Activated naive CD4-positive, alpha-beta T cell treated with anti-CD3 and anti-CD28 coated beads, Interleukin-2, amount 50 U/mL, for 72 hours (primary cell): Measurements from ENCODE around the gene GPR146. TPM values are rescaled to one million over a fixed set of nuclear protein-coding genes. Genes with fewer than 3 reads are reported as not detected.
A peak's percentile ranks its signal among the peaks of the same experiment; 100 is the strongest.
"Not testable (repeated sequence)": the region's sequence is repeated elsewhere in the genome, so short reads cannot be mapped to it uniquely, and the experiment has no call there.

Experiments used
- ATAC-seq, 2 donors: fragments of 150-1000 bp; cut with Tn5 transposase; 2 replicates each; pipeline ENCODE4 v1.10.0; 2021; ENCODE audit warnings: mild to moderate bottlenecking in 2 of 2, moderate library complexity in 2 of 2
- DNase-seq, 2 donors: peaks; one replicate each; pipeline ENCODE4 v3.0.0; 2021 to 2022; ENCODE audit warnings: low spot score in 2 of 2
- H3K27ac Mint-ChIP-seq, 2 donors: one replicate each; pipeline ENCODE4 v1.8.0; 2022; ENCODE audit warnings: mild to moderate bottlenecking in 2 of 2, mixed read lengths in 2 of 2
- H3K36me3 Mint-ChIP-seq, 2 donors: one replicate each; pipeline ENCODE4 v1.8.0; 2022; ENCODE audit warnings: mixed read lengths in 2 of 2
- H3K9me3 Mint-ChIP-seq, 2 donors: one replicate each; pipeline ENCODE4 v1.8.0; 2022; ENCODE audit warnings: mixed read lengths in 2 of 2
- total RNA-seq, 2 donors: library from RNA; stranded (reverse); gene quantifications; one replicate each; pipeline ENCODE4 v1.2.3, GENCODE V29; 2022

The GPR146 gene
- total RNA-seq, 2 donors from 2014 or later: 1.6 to 9.3 TPM

DNA sequence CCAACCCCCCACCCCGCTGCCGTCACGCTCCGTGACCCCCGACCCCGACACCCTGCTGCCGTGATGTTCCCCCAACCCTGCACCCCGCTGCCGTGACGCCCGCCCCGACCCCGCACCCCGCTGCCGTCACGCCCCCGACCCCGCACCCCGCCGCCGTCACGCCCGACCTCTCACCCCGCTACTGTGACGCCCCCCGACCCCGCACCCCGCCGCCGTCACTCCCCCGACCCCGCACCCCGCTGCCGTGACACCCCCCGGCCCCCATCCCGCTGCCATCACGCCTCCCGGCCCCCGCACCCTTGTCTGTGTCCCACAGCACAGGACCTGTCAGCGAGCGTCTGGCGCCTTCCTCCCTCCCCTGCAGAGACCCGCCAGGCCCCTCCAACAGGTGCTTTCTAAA lies 29.7 kb downstream of the GPR146 start:
- peak overlapping the region in 1 of 2 donors; percentile 39 for H3K27ac Mint-ChIP-seq
- DNase-seq, ATAC-seq, H3K9me3 Mint-ChIP-seq, H3K36me3 Mint-ChIP-seq: not testable (repeated sequence)

DNA sequence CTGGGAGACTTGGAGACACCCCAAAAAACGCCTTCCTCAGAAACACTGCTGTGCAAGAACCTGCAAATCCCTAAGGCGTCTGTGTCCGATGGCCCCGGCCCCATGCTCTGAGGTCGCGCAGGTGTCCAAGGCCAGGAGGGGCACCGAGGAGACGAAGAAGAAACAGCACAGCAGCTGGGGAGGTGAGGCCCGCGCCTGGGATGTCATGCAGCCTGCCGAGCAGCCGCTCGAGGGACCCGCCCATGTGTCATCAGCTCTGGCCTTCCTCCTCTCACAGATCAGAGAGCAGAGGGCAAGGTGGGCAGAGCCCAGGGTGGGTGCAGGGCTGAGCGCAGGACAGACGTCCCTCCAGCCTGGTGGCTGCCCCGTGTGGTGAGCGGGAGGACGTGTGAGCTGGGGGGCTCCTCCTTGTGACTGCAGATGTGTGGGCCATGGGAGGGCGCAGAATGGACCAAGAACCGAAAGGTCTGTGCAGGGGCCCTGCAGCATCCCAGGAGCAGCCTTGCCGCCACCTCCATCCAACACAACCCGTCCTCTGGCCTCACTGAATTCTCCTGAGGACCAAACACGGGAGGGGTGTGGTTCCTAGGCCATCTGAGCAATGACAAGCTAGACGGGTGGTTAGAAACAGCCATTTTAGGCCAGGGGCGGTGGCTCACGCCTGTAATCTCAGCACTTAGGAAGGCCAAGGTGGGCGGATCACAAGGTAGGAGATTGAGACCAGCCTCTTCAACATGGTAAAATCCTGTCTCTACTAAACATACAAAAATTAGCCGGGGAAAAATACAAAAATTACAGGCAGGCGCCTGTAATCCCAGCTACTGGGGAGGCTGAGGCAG lies 30.5 kb downstream of the GPR146 start:
- ATAC-seq (no peak), DNase-seq (no peak)
- no peak overlapping the region for H3K27ac Mint-ChIP-seq
- no peaks in the 10 kb centered on the region for H3K36me3 Mint-ChIP-seq
- no peaks in the 10 kb centered on the region for H3K9me3 Mint-ChIP-seq

DNA sequence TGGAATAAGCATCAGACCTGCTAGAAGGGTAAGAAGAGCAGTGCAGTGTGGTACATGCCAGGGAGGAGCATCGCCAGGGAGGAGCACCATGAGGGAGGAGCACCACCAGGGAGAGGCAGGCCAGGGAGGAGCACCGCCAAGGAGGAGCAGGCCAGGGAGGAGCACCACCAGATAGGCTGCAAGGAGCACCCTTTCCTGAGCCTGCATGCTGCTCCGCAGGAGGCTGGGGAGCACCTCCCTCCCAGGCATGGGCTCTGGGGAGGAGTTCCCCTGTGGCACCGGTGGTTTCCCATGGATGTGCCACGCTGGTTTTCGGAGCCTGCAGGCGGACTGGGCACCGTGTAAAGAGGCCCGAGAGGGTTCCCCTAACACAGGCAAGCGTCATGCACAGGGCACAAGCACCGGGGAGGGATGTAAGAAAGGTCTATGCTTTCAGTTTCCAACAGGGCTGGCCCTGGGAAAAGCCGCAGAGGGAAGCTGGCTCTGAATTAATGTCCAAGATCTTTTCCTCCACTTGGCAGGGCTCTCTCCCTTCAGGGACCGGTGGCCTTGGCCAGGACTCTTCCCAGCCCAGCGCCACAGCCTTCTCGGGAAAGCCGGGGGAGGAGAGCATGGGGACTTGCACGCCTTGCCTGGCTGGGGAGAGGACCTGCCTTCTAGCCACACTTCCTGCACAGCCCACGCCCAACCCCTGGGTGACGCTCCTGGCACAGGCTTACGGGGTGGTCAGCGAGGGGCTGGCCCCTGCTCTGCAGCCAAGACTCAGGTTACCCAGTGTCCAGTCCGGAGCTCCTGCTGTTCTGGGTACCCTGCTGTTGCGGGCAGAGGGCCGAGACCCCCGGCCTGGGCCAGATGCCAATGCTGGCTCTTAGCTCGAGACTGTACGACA lies 32.1 kb downstream of the GPR146 start:
- Mint-ChIP-seq H3K27ac (peak overlapping the region in 1 of 2 donors; percentile 33), H3K9me3 (no peaks in the 10 kb centered on the region), H3K36me3 (no peaks in the 10 kb centered on the region)
- DNase-seq: no peak
- no peak for ATAC-seq

DNA sequence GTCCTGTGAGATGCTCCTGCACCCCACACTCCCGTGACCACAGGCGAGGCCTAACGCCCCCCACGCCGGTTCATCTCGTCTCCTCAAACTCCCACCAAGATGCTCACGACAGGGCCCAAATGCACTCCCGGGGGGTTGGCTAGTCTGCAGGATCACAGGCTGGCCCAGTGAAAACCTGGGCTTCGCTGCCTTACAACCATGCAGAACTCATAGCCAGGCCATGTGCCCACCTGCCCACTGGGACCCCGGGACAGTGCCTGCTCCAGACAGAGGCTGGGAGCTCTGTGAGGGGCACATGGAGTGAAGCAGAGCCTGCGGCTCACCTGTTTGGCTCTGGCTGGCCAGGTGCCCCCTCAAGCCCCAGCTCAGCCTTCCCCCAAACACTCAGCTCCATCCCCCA lies 34.2 kb downstream of the GPR146 start:
- DNase-seq (no peak), ATAC-seq (no peak)
- H3K9me3 Mint-ChIP-seq: no peaks in the 10 kb centered on the region
- no peak overlapping the region for H3K27ac Mint-ChIP-seq
- no peaks in the 10 kb centered on the region for H3K36me3 Mint-ChIP-seq

DNA sequence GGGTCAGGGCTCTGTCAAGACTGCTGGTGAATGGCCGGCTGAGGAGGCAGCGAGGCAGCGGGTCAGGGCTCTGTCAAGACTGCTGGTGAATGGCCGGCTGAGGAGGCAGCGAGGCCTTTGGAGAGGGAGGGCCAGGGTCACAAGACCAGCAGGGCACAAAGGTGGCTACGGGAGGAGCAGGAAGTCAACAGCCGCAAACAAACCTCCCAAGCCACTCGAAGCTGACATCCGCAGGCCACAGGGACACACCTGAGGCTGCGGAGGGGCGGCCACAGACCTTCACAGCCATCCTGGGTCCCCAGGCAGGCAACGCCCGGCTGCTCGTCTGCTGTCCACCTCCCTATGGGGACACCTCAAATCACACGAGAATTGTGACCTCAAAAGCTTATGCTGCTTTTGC lies 34.6 kb downstream of the GPR146 start:
- DNase-seq (no peak), ATAC-seq (no peak)
- Mint-ChIP-seq H3K27ac (no peak overlapping the region), H3K36me3 (no peaks in the 10 kb centered on the region), H3K9me3 (no peaks in the 10 kb centered on the region)

DNA sequence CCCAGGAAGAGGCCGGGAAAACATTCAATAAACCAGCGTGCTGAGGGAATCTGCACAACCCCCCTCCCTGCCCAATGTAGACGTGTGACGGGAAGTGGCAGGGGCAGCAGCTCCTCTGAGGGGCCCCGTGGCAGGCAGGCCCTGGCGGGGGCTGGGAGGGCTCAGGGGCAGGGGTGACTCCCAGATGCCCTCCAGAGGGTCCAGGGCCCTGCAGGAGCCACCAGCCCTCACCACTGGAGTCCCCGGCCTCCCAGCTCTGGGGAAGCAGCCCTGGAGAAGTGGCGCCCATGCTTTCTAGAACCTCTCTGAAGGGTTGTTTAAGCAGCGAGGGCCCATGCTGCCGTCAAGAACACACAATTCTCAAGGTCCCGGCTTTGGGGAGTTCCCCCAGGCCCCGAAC lies 35.2 kb downstream of the GPR146 start:
- no peak for ATAC-seq
- Mint-ChIP-seq H3K9me3 (no peaks in the 10 kb centered on the region), H3K36me3 (no peaks in the 10 kb centered on the region), H3K27ac (no peak overlapping the region)
- DNase-seq: no peak

DNA sequence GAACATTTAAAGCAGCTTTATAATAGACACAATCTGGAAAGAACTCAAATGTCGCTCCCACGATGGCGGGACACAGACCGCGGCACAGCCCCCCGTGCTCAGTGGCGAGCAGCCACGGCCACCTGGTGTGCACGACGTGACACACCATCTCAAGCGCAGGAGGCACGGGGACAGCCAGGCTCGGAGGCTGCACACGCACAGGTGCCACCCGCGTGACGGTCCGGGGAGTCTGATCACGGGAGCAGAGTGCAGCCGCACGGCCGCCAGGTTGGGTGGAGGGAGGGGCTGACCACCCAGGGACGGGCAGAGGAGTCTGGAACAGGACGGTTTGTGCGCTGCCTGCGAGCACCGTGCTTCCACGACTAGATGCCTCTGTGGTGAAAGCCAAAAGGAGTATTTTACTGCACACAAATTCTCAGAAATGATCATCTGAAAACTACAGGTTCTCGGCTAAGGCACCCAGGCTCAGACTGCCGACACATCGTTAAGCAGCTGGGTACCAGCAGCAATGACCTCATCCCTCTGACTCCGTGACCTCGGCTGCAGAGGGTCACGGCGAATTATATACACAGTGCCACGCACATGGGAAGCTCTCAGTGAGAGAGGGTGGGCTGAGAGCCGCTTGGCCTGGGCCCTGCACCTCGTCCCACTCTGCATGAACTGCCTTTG lies 36.0 kb downstream of the GPR146 start:
- ATAC-seq (no peak), DNase-seq (no peak)
- Mint-ChIP-seq H3K36me3 (no peaks in the 10 kb centered on the region), H3K9me3 (no peaks in the 10 kb centered on the region), H3K27ac (no peak overlapping the region)

DNA sequence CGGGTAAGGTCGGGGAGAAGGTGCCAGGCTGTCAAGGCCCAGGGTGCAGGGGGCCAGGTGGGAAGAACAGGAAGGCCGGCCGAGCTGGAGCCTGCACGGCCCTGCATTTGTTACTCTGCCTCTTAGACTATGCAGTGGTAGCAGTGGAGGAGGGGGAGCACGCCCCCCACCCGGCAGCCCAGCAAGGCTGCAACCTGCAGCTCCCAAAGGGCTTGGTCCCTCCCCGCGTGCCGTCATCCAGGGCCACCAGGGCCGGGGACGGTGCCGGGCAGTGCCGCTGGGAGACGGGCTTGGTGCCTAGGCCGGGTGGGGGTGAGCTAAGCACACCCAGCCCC lies 36.5 kb downstream of the GPR146 start:
- no peaks in the 10 kb centered on the region for H3K36me3 Mint-ChIP-seq
- no peak overlapping the region for H3K27ac Mint-ChIP-seq
- DNase-seq: no peak
- no peaks in the 10 kb centered on the region for H3K9me3 Mint-ChIP-seq
- ATAC-seq: no peak

DNA sequence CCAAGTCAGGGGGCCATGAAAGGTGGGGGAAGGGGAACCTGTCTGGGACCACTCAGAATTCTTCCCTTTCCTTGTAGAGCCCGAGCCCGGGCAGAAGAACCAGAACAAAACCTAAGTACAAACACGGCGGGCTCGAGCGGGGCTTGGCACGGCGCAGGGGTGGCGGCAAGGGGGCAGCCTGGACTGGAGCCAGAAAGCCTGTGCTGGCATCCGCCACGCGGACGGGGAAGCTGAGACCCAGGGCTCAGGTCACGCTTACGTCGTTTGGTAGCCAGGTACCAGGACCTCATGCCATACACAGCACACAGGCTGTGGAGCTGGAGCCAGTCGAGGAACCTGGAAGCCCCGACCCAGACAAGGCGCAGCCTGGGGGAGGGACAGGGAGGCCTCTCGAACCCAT lies 37.0 kb downstream of the GPR146 start:
- DNase-seq (no peak), ATAC-seq (no peak)
- Mint-ChIP-seq H3K9me3 (no peaks in the 10 kb centered on the region), H3K36me3 (no peaks in the 10 kb centered on the region), H3K27ac (no peak overlapping the region)

DNA sequence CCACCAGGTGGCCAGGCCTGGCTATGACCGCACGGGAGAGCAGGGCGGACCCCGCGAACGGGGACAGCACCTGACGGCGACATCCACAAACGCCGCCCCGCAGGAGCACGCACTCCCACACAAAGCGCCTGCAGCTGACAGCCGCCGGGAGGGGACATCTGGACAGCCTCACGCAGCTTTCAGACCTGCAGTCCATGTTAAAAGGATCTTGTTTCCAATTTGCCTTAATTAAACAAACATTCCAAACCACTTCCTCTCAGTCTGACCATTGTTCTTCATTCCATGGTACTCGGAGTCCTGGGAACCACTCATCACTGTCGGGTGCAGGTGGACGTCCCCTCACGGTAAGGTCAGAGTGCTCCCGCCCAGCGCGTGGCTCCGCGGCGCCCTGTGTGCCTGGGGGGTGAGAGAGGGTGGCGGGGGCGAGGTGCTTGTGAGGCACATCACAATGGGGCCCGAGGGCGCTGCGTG lies 37.6 kb downstream of the GPR146 start:
- ATAC-seq: no peak
- H3K27ac Mint-ChIP-seq: no peak overlapping the region
- no peaks in the 10 kb centered on the region for H3K36me3 Mint-ChIP-seq
- DNase-seq: no peak
- no peaks in the 10 kb centered on the region for H3K9me3 Mint-ChIP-seq

DNA sequence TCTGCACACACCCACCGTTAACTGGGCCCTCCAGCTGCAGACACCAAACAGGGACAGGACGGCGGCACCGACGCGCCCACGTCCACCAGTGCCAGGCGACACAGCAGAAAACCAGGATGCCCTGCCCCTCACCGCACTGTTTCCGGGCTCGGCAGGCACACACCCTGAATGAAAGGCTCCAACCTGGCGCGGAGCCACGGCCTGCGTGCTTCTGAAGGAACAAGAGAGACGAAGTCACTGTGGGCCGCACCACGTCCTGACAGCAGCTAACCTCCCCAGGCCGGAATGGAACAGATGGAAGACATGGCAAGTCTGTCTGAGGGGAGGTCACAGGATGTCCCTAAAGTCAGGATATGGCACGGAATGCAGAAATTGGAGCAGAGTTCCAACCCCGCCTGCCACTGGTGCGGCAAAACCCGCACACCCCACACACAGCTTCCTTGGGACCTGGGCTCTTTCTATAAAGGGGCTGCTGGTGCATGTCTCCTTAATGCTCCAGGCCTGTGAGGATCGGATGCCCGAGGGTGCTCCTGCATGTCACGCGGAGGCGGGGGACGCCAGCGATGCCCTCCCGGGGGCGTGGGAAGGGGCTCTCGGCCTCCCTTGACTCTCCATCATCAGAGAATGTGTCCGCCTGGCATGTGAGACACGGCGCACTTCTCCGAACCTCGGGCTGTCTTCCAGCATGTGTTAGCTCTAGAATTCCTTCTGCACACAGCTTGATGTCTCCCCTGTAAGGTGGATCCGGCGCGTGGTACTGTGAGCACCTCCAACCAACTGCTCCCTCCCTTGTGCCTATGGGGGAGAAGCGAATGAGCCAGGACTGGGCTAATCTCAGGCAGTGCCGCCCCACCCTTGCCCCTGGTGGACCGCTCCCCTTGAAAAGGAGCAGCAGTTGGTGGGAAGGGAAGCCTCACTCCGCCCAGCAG lies 39.6 kb downstream of the GPR146 start:
- DNase-seq: no peak
- Mint-ChIP-seq H3K36me3 (no peaks in the 10 kb centered on the region), H3K27ac (no peak overlapping the region), H3K9me3 (no peaks in the 10 kb centered on the region)
- no peak for ATAC-seq

DNA sequence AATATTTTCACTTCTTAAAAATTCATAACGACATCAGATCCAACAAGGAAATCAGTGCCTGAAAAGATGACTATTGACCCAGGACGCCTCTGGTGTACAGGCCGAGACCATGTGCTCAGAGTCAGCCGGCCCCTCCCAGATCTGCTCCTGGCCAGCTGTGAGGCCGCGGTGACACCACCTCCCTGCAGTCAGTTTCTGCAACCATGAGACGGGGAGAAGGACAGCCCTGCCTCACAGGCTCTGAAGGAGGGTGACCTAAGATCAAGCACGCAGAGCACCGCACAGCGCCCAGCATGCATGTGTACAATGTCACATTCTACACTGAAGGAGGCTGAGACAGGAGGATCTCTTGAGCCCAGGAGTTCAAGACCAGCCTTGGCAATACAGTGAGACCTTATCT lies 40.9 kb downstream of the GPR146 start:
- H3K36me3 Mint-ChIP-seq: no peaks in the 10 kb centered on the region
- no peaks in the 10 kb centered on the region for H3K9me3 Mint-ChIP-seq
- no peak for DNase-seq
- no peak overlapping the region for H3K27ac Mint-ChIP-seq
- no peak for ATAC-seq

DNA sequence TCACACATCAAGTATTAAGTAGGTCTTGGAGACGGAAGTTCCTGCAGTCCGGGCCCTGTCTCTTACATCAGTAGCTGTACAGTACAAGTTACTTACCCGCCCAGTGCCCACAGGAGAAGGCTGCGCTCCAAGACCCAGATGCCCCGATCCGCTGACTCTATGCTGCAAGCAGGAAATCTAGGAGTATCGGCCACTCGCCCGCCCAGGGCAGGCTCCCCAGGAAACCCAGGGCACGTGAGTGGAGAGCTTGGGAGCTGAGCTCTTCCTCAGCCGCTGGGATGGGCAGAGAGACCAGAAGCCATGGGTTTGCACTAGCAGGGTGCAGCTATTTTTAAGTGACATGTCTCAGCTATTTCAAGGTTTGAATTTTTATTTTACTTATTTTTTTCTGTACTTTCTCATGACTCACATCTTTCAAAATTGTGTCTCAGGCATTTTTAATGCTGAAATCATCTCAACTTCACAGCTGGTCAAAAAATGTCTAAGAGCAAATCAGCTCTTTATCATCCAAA lies 41.6 kb downstream of the GPR146 start:
- Mint-ChIP-seq H3K36me3 (no peaks in the 10 kb centered on the region), H3K27ac (no peak overlapping the region), H3K9me3 (no peaks in the 10 kb centered on the region)
- DNase-seq: no peak
- no peak for ATAC-seq

DNA sequence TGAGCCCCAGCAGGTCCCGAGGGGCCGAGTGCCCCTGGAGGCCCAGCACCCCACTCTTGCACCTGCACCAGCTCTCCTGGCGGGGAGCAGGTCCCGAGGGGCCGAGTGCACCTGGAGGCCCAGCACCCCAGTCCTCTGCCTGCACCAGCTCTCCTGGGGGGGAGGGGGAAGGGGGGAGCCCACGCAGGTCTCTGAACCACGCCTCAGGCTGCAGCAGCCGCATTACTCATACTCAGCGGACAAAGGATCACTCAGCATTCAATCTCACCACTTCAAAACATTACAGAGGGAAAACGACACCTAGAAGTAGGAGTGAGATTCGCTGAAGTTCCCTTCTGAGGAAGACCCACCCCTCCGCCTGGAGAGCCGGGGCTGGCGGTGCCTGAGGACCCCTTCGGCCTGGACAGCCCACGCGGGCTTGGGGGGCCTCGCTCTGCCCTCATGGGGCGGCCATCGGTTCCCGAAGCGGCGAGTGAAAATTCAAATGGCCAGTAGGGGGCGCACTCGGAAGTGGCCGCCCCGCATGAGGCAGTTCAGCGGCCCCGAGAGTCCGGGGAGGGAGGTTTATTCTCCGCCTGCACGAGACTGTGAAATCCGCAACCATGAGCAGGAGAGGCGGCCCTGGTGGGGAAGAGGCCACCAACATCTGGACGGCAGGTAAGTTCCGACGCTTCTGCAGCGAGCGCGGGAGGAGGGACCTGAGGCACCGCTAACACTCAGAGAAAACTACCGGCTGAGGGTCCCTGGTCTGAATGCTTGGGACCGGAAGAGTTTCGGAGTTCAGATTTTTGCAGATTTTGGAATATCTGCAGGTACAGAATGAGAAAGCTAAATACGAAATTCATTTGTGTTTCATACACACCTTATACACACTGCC lies 42.5 kb downstream of the GPR146 start:
- ATAC-seq (peak; percentile 82 to 88), DNase-seq (peak; percentile 72 to 89)
- Mint-ChIP-seq H3K27ac (no peak overlapping the region), H3K36me3 (no peaks in the 10 kb centered on the region), H3K9me3 (no peaks in the 10 kb centered on the region)

DNA sequence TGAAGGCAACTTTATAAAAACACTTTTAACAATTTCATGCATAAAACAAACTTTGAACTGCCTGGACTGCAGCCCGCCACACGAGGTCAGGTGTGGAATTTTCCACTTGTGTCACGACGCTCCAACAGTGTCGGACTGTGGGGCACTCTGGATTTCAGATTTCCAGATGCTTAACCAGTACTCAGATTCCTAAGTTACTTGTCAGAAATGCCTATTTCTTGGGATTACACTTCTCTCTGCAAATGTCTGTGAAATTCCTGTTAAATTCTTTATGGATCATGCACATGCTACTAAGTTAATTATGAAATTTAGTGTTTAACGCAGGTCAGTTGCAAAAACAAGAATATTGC lies 43.1 kb downstream of the GPR146 start:
- DNase-seq: no peak
- Mint-ChIP-seq H3K9me3 (no peaks in the 10 kb centered on the region), H3K27ac (no peak overlapping the region), H3K36me3 (no peaks in the 10 kb centered on the region)
- ATAC-seq: no peak
